ENCODE data around the gene POC1B.

POC1B gene

DNA sequence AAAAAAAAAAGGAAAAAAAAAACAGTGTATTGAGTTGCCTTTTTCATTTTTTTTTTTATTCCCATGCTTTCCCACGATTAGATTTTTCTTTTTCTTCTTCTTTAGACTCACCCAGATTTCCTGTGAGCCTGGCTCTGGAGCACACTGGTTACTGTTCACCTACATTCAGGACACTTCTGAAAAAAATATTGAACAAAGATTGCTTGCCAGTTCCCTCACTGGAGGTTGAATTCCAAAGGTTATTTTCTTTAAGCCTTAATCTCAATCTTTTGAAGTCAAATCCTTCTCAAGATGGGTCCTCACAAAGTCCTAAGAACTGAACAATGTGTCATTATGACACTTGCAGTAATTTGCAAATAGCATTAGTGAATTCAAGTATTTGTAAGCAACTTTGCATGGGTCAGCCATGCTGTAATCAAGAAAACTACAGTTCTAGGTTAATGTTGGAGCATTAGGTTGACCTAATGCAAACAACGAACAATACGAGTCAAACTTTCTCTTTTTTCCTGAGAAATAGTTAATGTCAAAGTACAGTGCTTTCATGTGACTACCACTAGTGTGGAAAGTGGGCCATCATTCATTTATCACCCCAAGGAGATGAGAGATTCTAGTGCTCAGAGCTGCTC lies 124.3 kb downstream of the POC1B start:
- DNase-seq (ENCODE audit: extremely low spot score): no peak
- TF ChIP-seq ARNT (IDR thresholded peaks at IDR 0.05) (no peak), HDGF (IDR thresholded peaks at IDR 0.05; ENCODE audit: borderline replicate concordance) (no peak), FOXA1 (IDR thresholded peaks at IDR 0.05) (no peak), TARDBP (IDR thresholded peaks at IDR 0.05) (no peak), ELF4 (IDR thresholded peaks at IDR 0.05) (no peak), FOXM1 (IDR thresholded peaks at IDR 0.05; ENCODE audit: borderline replicate concordance) (no peak), SUZ12 (IDR thresholded peaks at IDR 0.05) (no peak), SP1 (IDR thresholded peaks at IDR 0.05) (no peak), NFRKB (IDR thresholded peaks at IDR 0.05) (no peak), ZNF384 (IDR thresholded peaks at IDR 0.05) (no peak), L3MBTL2 (conservative IDR thresholded peaks at IDR 0.05) (no peak), FOXK2 (IDR thresholded peaks at IDR 0.05) (no peak), CTBP1 (IDR thresholded peaks at IDR 0.05; ENCODE audit: borderline replicate concordance) (no peak), LEF1 (IDR thresholded peaks at IDR 0.05; ENCODE audit: borderline replicate concordance) (no peak), BHLHE40 (IDR thresholded peaks at IDR 0.05; ENCODE audit: borderline replicate concordance) (no peak)
- TF ChIP-seq, protein P1, sequence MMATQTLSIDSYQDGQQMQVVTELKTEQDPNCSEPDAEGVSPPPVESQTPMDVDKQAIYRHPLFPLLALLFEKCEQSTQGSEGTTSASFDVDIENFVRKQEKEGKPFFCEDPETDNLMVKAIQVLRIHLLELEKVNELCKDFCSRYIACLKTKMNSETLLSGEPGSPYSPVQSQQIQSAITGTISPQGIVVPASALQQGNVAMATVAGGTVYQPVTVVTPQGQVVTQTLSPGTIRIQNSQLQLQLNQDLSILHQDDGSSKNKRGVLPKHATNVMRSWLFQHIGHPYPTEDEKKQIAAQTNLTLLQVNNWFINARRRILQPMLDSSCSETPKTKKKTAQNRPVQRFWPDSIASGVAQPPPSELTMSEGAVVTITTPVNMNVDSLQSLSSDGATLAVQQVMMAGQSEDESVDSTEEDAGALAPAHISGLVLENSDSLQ (IDR thresholded peaks at IDR 0.05): no peak
- ChIA-PET POLR2A (no interaction called here), CTCF (no interaction called here)

DNA sequence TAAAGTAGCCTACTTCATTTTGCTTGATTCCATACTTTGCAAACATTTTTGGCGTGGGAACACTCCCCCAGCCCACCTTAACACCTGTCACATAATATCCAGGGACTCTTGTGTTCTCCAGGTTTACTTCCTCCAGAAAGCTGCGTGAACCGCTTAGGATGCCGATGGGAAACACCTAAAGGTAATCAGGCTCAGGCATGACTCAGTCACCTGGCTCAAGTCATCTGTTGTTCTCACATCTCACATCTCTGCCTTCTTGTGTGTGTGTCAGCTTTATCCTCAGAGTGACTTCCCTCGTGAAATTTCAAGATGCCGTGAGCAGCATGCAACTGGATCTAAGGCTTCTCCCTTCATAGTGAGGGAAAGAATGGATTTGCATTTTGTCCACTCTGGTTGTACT lies 125.4 kb downstream of the POC1B start:
- ChIA-PET POLR2A (no interaction called here), CTCF (no interaction called here)

DNA sequence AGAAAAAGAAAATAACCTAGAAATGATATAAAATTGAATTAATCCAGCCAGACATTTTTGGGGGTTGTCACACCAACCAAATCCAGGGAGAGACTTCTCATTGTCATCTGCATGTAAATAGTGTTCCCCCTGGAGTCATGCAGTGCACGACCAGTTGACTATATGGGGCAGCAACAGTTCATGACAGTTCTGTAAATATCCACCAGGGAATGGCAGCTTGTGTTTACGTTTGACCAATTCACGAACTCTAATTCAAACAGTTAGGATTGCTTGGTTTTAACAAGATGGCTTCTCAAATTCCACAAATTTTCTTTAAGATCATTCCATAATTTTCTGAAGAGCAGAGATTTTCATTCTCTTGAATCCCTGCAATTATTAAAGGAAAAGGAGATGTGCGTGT lies 130.1 kb downstream of the POC1B start:
- ChIA-PET POLR2A (no interaction called here), CTCF (no interaction called here)
- TF ChIP-seq BHLHE40 (IDR thresholded peaks at IDR 0.05; ENCODE audit: borderline replicate concordance): no peak
- no peak for DNase-seq (ENCODE audit: extremely low spot score)

More for the DNA sequence above, 125.4 kb downstream of the POC1B start:
- no peak for TF ChIP-seq LEF1 (IDR thresholded peaks at IDR 0.05; ENCODE audit: borderline replicate concordance)
- no peak for TF ChIP-seq HDGF (IDR thresholded peaks at IDR 0.05; ENCODE audit: borderline replicate concordance)
- TF ChIP-seq NFRKB (IDR thresholded peaks at IDR 0.05): no peak
- no peak for TF ChIP-seq SP1 (IDR thresholded peaks at IDR 0.05)
- TF ChIP-seq L3MBTL2 (conservative IDR thresholded peaks at IDR 0.05): no peak
- no peak for TF ChIP-seq FOXA1 (IDR thresholded peaks at IDR 0.05)
- TF ChIP-seq ELF4 (IDR thresholded peaks at IDR 0.05): no peak
- no peak for TF ChIP-seq FOXM1 (IDR thresholded peaks at IDR 0.05; ENCODE audit: borderline replicate concordance)
- no peak for TF ChIP-seq ZNF384 (IDR thresholded peaks at IDR 0.05)
- TF ChIP-seq BHLHE40 (IDR thresholded peaks at IDR 0.05; ENCODE audit: borderline replicate concordance): no peak
- DNase-seq (ENCODE audit: extremely low spot score): no peak

DNA sequence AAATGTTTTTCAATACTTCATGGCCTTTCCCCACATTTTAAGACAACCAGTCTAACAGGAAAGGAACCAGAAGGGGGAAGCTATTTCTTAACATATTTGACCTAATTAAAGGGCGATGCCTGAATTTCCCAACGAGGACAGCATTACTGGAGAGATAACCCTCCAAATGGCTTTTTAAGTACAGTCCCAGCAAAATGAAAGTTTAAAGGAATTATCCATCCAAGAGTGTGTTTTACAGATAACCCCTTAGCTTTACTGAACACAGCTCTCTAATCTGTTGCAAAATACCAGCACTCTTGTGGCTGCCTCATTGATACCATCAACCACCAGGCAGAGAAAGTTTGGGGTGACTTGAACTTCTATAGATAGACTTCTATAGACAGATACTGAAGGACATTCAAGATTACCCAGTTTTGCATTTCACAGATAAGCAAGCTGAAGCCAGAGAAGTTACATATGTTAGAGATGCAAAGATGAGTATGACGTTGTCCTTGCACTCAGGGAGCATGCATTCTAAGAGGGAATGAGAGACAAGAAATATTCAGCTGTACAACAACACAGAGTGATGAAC lies 132.2 kb downstream of the POC1B start:
- no peak for TF ChIP-seq FOXA1 (IDR thresholded peaks at IDR 0.05)
- no peak for TF ChIP-seq BHLHE40 (IDR thresholded peaks at IDR 0.05; ENCODE audit: borderline replicate concordance)
- no peak for TF ChIP-seq CTBP1 (IDR thresholded peaks at IDR 0.05; ENCODE audit: borderline replicate concordance)
- TF ChIP-seq SP1 (IDR thresholded peaks at IDR 0.05): no peak
- no peak for TF ChIP-seq NFRKB (IDR thresholded peaks at IDR 0.05)
- TF ChIP-seq L3MBTL2 (conservative IDR thresholded peaks at IDR 0.05): no peak
- no peak for TF ChIP-seq FOXM1 (IDR thresholded peaks at IDR 0.05; ENCODE audit: borderline replicate concordance)
- TF ChIP-seq TARDBP (IDR thresholded peaks at IDR 0.05): no peak
- no peak for TF ChIP-seq SUZ12 (IDR thresholded peaks at IDR 0.05)
- TF ChIP-seq ARNT (IDR thresholded peaks at IDR 0.05): no peak
- no peak for TF ChIP-seq FOXK2 (IDR thresholded peaks at IDR 0.05)
- TF ChIP-seq ELF4 (IDR thresholded peaks at IDR 0.05): no peak
- TF ChIP-seq, protein P1 (IDR thresholded peaks at IDR 0.05): no peak
- TF ChIP-seq LEF1 (IDR thresholded peaks at IDR 0.05; ENCODE audit: borderline replicate concordance): no peak
- DNase-seq (ENCODE audit: extremely low spot score): no peak
- ChIA-PET POLR2A (no interaction called here), CTCF (interaction anchor here (0.5 kb wide), 1 partner anchor 56 kb away, joined by 4 read pairs; no protein-coding TSS in a partner anchor)

DNA sequence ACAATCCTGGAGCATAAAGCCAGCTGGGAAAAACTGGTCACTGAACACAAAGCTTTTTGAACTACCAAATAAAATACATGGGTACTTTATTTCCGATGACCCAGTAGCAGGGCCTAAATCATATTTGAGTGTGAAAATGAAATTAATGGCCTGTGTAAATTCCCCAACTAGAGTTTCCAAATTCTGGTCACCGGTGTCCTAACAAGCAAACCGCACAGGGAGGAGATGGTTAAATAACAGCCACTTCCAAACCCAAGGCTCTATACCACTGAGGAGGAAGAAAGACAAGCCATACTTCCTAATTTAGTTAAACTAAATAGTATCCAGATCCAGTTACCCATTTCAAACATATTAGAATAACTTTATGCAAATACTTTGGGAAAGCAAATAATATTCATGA lies 133.5 kb downstream of the POC1B start:
- ChIA-PET POLR2A (no interaction called here), CTCF (interaction anchor here (0.7 kb wide), 1 partner anchor 59 kb away, joined by 7 read pairs; no protein-coding TSS in a partner anchor)
- DNase-seq (ENCODE audit: extremely low spot score): no peak
- TF ChIP-seq NFRKB (IDR thresholded peaks at IDR 0.05) (no peak), ELF4 (IDR thresholded peaks at IDR 0.05) (no peak), SUZ12 (IDR thresholded peaks at IDR 0.05) (no peak), LEF1 (IDR thresholded peaks at IDR 0.05; ENCODE audit: borderline replicate concordance) (no peak), FOXK2 (IDR thresholded peaks at IDR 0.05) (no peak), FOXA1 (IDR thresholded peaks at IDR 0.05) (no peak), L3MBTL2 (conservative IDR thresholded peaks at IDR 0.05) (no peak), FOXM1 (IDR thresholded peaks at IDR 0.05; ENCODE audit: borderline replicate concordance) (no peak), ARNT (IDR thresholded peaks at IDR 0.05) (no peak), HDGF (IDR thresholded peaks at IDR 0.05; ENCODE audit: borderline replicate concordance) (no peak), BHLHE40 (IDR thresholded peaks at IDR 0.05; ENCODE audit: borderline replicate concordance) (no peak), SP1 (IDR thresholded peaks at IDR 0.05) (no peak), TARDBP (IDR thresholded peaks at IDR 0.05) (no peak), ZNF384 (IDR thresholded peaks at IDR 0.05) (no peak), CTBP1 (IDR thresholded peaks at IDR 0.05; ENCODE audit: borderline replicate concordance) (no peak)
- TF ChIP-seq, protein P1 (IDR thresholded peaks at IDR 0.05): no peak
